Common myeloid progenitor, CD34-positive (primary cell): ENCODE measurements around the gene NKAIN2.

Source experiments
- CTCF ChIA-PET: fragments of 350-600 bp; sonication (Branson Sonifier 250); formaldehyde crosslinking; loops from one replicate; lab custom pipeline; 2021; ENCODE audit warnings: antibody characterized with exemption; lab: Charles Lee
- POLR2A ChIA-PET: fragments of 350-600 bp; sonication (Branson Sonifier 250); formaldehyde crosslinking; loops from one replicate; lab custom pipeline; 2021; ENCODE audit warnings: antibody characterized with exemption; lab: Charles Lee
- DNase-seq, 3 donors: peaks; one replicate each; pipeline versions ENCODE4 v3.0.0 to v3.0.0-alpha.2; 2013
- H3K27ac ChIP-seq, 2 experiments: 1 replicate in 1 of 2; 2 replicates in 1 of 2; pipeline ENCODE4 v1.7.0; 2013; ENCODE audit warnings: inconsistent platforms in 2 of 2, low read length in 2 of 2, mild to moderate bottlenecking in 2 of 2, low read depth in 1 of 2, moderate library complexity in 1 of 2; ENCODE audit not compliant: severe bottlenecking in 2 of 2, insufficient read depth in 1 of 2, poor library complexity in 1 of 2
- H3K27me3 ChIP-seq, 5 experiments: replicated peaks in 2 of 5; 1 replicate in 3 of 5; 2 replicates in 2 of 5; pipeline versions ENCODE4 v1.6.1 to v1.7.0; 2013; ENCODE audit warnings: low read length in 4 of 5, mild to moderate bottlenecking in 2 of 5, moderate library complexity in 2 of 5, inconsistent platforms in 1 of 5; ENCODE audit not compliant: insufficient read depth in 5 of 5, control insufficient read depth in 4 of 5
- H3K36me3 ChIP-seq, 4 experiments: 1 replicate in 2 of 4; 2 replicates in 2 of 4; pipeline versions ENCODE4 v1.6.1 to v1.7.0; 2013; ENCODE audit warnings: low read length in 3 of 4, control low read depth in 1 of 4, mild to moderate bottlenecking in 1 of 4; ENCODE audit not compliant: control insufficient read depth in 4 of 4, insufficient read depth in 4 of 4
- H3K4me1 ChIP-seq, 4 experiments: 1 replicate in 3 of 4; 2 replicates in 1 of 4; pipeline versions ENCODE4 v1.6.1 to v1.7.1; 2013; ENCODE audit warnings: low read length in 3 of 4, mild to moderate bottlenecking in 3 of 4, control low read depth in 1 of 4, inconsistent platforms in 1 of 4, moderate library complexity in 1 of 4; ENCODE audit not compliant: control insufficient read depth in 4 of 4, insufficient read depth in 4 of 4; ENCODE audit errors: control extremely low read depth in 1 of 4
- H3K4me3 ChIP-seq, 7 experiments: 1 replicate in 4 of 7; 2 replicates in 3 of 7; pipeline versions ENCODE4 v1.5.1 to v1.7.0; 2013; ENCODE audit warnings: mild to moderate bottlenecking in 7 of 7, low read length in 6 of 7, moderate library complexity in 6 of 7, inconsistent platforms in 2 of 7, low read depth in 2 of 7, control low read depth in 1 of 7; ENCODE audit not compliant: insufficient read depth in 4 of 7, control insufficient read depth in 1 of 7; ENCODE audit errors: extremely low read depth in 1 of 7
- H3K9me3 ChIP-seq, 5 experiments: 1 replicate in 4 of 5; 2 replicates in 1 of 5; pipeline versions ENCODE4 v1.6.1 to v1.7.1; 2013; ENCODE audit warnings: low read length in 4 of 5, mild to moderate bottlenecking in 2 of 5, inconsistent platforms in 1 of 5, low read depth in 1 of 5, moderate library complexity in 1 of 5; ENCODE audit not compliant: control insufficient read depth in 4 of 5, insufficient read depth in 2 of 5; ENCODE audit errors: control extremely low read depth in 1 of 5
- WGBS: methylation state at CpG from one replicate; pipeline ENCODE4 v1.1.5; 2013; ENCODE audit not compliant: insufficient coverage; 5-methylcytosine and 5-hydroxymethylcytosine counted together

Gene NKAIN2

GRCh38 chr6:124064317-124065113, 260.9 kb downstream of the NKAIN2 start:
- H3K4me3 ChIP-seq = no peak overlapping the region
- no peaks in the 10 kb centered on the region for H3K36me3 ChIP-seq
- no peak overlapping the region for H3K27ac ChIP-seq
- peaks cover 2 to 13% (median 5%) of the 10 kb centered on the region in 4 experiments for H3K4me1 ChIP-seq
- no peaks in the 10 kb centered on the region for H3K9me3 ChIP-seq
- DNase-seq = no peak
- POLR2A ChIA-PET = no interaction called here
- CTCF ChIA-PET = interaction anchor here (1.0 kb wide), 1 partner anchor 12 kb away, joined by 3 read pairs; no protein-coding TSS in a partner anchor
- no peaks in the 10 kb centered on the region for H3K27me3 ChIP-seq
- WGBS = 92% methylated on average over 1 of the region's 3 CpGs

- ChIA-PET CTCF (no interaction called here), POLR2A (no interaction called here)
- no peak overlapping the region for H3K27ac ChIP-seq
- H3K27me3 ChIP-seq = no peaks in the 10 kb centered on the region
- no peaks in the 10 kb centered on the region for H3K9me3 ChIP-seq
- no peak for DNase-seq
- no peak overlapping the region for H3K4me3 ChIP-seq
- peaks cover 2 to 13% (median 5%) of the 10 kb centered on the region in 4 experiments for H3K4me1 ChIP-seq
- peaks cover 0 to 10% (median 1%) of the 10 kb centered on the region in 4 experiments for H3K36me3 ChIP-seq
Observed at GRCh38 chr6:124066269-124066668, 262.6 kb downstream of the NKAIN2 start.

- H3K27me3 ChIP-seq = no peaks in the 10 kb centered on the region
- CTCF ChIA-PET = interaction anchor here (0.6 kb wide), 1 partner anchor 169 kb away, joined by 3 read pairs; no protein-coding TSS in a partner anchor
- H3K4me3 ChIP-seq = no peak overlapping the region
- H3K9me3 ChIP-seq = no peaks in the 10 kb centered on the region
- no peak for DNase-seq
- POLR2A ChIA-PET = no interaction called here
- peaks cover 2 to 13% (median 5%) of the 10 kb centered on the region in 4 experiments for H3K4me1 ChIP-seq
- H3K36me3 ChIP-seq = peaks cover 0 to 10% (median 1%) of the 10 kb centered on the region in 4 experiments
- H3K27ac ChIP-seq = no peak overlapping the region
- 100% methylated on average over 3 of the region's 6 CpGs for WGBS
Observed at GRCh38 chr6:124066946-124067552, 263.4 kb downstream of the NKAIN2 start.

- H3K9me3 ChIP-seq = no peaks in the 10 kb centered on the region
- ChIA-PET CTCF (no interaction called here), POLR2A (no interaction called here)
- H3K27me3 ChIP-seq = no peaks in the 10 kb centered on the region
- no peak overlapping the region for H3K4me3 ChIP-seq
- peaks cover 2 to 13% (median 5%) of the 10 kb centered on the region in 4 experiments for H3K4me1 ChIP-seq
- H3K36me3 ChIP-seq = peaks cover 0 to 10% (median 1%) of the 10 kb centered on the region in 4 experiments
- H3K27ac ChIP-seq = no peak overlapping the region
- WGBS = 100% methylated on average over 3 of the region's 5 CpGs
- no peak for DNase-seq
Observed at GRCh38 chr6:124069230-124069950, 265.7 kb downstream of the NKAIN2 start.

GRCh38 chr6:124073021-124073420, 269.4 kb downstream of the NKAIN2 start:
- no peaks in the 10 kb centered on the region for H3K4me1 ChIP-seq
- POLR2A ChIA-PET = no interaction called here
- no peaks in the 10 kb centered on the region for H3K9me3 ChIP-seq
- no peak for DNase-seq
- H3K36me3 ChIP-seq = peaks cover 0 to 10% (median 1%) of the 10 kb centered on the region in 4 experiments
- no peaks in the 10 kb centered on the region for H3K27me3 ChIP-seq
- 93% methylated on average over 2 of the region's 6 CpGs for WGBS
- H3K27ac ChIP-seq = no peak overlapping the region
- no peak overlapping the region for H3K4me3 ChIP-seq
- CTCF ChIA-PET = no interaction called here

GRCh38 chr6:124073820-124074587, 270.3 kb downstream of the NKAIN2 start:
- H3K9me3 ChIP-seq = no peaks in the 10 kb centered on the region
- H3K4me1 ChIP-seq = no peaks in the 10 kb centered on the region
- H3K36me3 ChIP-seq = peaks cover 0 to 10% (median 1%) of the 10 kb centered on the region in 4 experiments
- DNase-seq = no peak
- no peak overlapping the region for H3K27ac ChIP-seq
- ChIA-PET CTCF (no interaction called here), POLR2A (no interaction called here)
- 96% methylated on average over 5 of the region's 6 CpGs for WGBS
- no peak overlapping the region for H3K4me3 ChIP-seq
- H3K27me3 ChIP-seq = no peaks in the 10 kb centered on the region
